GM21360 (cell line): Measurements from ENCODE around the gene UPK1A.

Source experiments
- ATAC-seq: cut with Tn5 transposase; IDR thresholded peaks from one replicate; pipeline ENCODE4 v1.9.1; 2021; ENCODE audit warnings: mild to moderate bottlenecking, moderate library complexity; ENCODE audit not compliant: unreplicated experiment

UPK1A gene

GRCh38 chr19:35666251-35666913 is at the start of gene UPK1A:
Gene UPK1A, plus strand, starts transcription at chr19:35666517. Its CDS starts 296 bp downstream, at chr19:35666813.
- ATAC-seq = no peak

GRCh38 chr19:35618857-35619256 is 47.5 kb upstream of the UPK1A start:
- no peak for ATAC-seq

GRCh38 chr19:35619290-35619923 is 46.9 kb upstream of the UPK1A start:
- no peak for ATAC-seq

GRCh38 chr19:35620001-35620400 is 46.3 kb upstream of the UPK1A start:
- ATAC-seq = no peak

GRCh38 chr19:35621708-35622107 is 44.6 kb upstream of the UPK1A start:
- ATAC-seq = no peak

- no peak for ATAC-seq
Observed at GRCh38 chr19:35622750-35623149, 43.6 kb upstream of the UPK1A start.

GRCh38 chr19:35623327-35624010 is 42.8 kb upstream of the UPK1A start:
- ATAC-seq = no peak

GRCh38 chr19:35628264-35628564 is 38.1 kb upstream of the UPK1A start:
- ATAC-seq = no peak

- ATAC-seq = peak; percentile 95
Observed at GRCh38 chr19:35628565-35629331, 37.6 kb upstream of the UPK1A start, which contains the start of gene RBM42. Gene RBM42, plus strand, starts transcription at chr19:35629036. Its CDS starts 118 bp downstream, at chr19:35629154.

GRCh38 chr19:35629332-35629633 is 37.0 kb upstream of the UPK1A start:
- ATAC-seq = no peak

GRCh38 chr19:35633727-35634440 is 32.4 kb upstream of the UPK1A start:
- no peak for ATAC-seq

- ATAC-seq = no peak
Observed at GRCh38 chr19:35636651-35637050, 29.7 kb upstream of the UPK1A start.

GRCh38 chr19:35637165-35637564 is 29.2 kb upstream of the UPK1A start:
- no peak for ATAC-seq

GRCh38 chr19:35639321-35639639 is 27.0 kb upstream of the UPK1A start:
- ATAC-seq = no peak

GRCh38 chr19:35639863-35640262 is 26.5 kb upstream of the UPK1A start:
- ATAC-seq = no peak

- no peak for ATAC-seq
Observed at GRCh38 chr19:35641515-35642151, 24.7 kb upstream of the UPK1A start, which contains the start of gene ETV2. Gene ETV2, plus strand, starts transcription at chr19:35641745. Its CDS starts 716 bp downstream, at chr19:35642461.

GRCh38 chr19:35642312-35642711 is 24.0 kb upstream of the UPK1A start:
- no peak for ATAC-seq

- ATAC-seq = no peak
Observed at GRCh38 chr19:35642798-35643254, 23.5 kb upstream of the UPK1A start.

- ATAC-seq = peak; percentile 33
Observed at GRCh38 chr19:35643255-35644205, 22.8 kb upstream of the UPK1A start.
